ENCODE measurements around the gene KDM6B. TPM values are rescaled to one million over a fixed set of nuclear protein-coding genes. Genes with fewer than 3 reads are reported as not detected.

Gene KDM6B
- total and polyA plus RNA-seq, 9 donors = 9.1 to 80.8 (median 53.5) TPM

DNA sequence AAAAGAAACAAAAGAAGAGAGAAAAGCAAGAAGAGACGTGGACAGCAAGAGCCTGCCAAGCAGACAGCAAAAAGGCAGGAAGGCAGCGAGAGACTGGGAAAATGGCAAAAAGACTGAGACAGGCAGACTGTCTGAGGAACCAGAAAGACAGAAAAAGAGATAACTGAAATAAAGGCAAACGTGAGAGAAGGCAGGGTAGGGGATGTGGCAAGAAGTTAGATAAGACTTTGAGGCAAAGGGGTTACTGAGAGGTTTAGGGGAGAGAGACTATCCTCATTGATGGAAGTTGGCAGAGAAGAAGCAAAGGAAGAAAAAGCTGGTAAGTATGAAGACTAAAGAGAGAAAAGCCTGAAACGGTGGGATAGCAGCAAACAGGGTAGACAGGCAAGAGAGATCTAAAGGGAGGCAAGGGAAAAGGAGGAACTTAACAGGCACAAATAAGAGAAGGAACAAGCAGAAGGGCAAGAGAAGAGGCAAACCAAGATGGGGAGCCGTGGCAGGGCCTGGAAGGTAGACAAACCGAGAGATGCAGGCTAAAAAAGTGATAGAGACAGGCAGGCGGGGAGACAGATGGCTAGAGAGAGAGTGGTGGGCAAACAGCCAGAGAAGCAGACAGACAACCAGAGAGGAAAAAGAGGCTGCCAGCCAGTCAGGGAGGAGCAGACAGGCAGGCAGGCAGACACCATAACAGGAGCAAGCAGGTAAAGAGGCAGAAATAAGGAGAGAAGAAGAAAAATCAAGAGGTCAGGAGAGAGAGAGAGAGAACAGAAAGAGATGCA lies 47.4 kb downstream of the KDM6B start:
- WGBS, 3 donors = 51 to 56% (median 56%) methylated on average over 7 of the region's 7 CpGs
- Histone ChIP-seq H3K27me3 (no peaks in the 10 kb centered on the region), H3K4me1 (ENCODE audit: insufficient read depth) (no peaks in the 10 kb centered on the region), H3K27ac (no peak overlapping the region), H3K36me3 (no peaks in the 10 kb centered on the region), H3K4me3 (no peak overlapping the region), H3K9me3 (no peaks in the 10 kb centered on the region)
- intact Hi-C loops (cut with DNase I) = no loop called here
- TF ChIP-seq, protein P1, sequence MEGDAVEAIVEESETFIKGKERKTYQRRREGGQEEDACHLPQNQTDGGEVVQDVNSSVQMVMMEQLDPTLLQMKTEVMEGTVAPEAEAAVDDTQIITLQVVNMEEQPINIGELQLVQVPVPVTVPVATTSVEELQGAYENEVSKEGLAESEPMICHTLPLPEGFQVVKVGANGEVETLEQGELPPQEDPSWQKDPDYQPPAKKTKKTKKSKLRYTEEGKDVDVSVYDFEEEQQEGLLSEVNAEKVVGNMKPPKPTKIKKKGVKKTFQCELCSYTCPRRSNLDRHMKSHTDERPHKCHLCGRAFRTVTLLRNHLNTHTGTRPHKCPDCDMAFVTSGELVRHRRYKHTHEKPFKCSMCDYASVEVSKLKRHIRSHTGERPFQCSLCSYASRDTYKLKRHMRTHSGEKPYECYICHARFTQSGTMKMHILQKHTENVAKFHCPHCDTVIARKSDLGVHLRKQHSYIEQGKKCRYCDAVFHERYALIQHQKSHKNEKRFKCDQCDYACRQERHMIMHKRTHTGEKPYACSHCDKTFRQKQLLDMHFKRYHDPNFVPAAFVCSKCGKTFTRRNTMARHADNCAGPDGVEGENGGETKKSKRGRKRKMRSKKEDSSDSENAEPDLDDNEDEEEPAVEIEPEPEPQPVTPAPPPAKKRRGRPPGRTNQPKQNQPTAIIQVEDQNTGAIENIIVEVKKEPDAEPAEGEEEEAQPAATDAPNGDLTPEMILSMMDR (IDR thresholded peaks at IDR 0.05) = no peak
- TF ChIP-seq EP300 (IDR thresholded peaks at IDR 0.05) = no peak
- TF ChIP-seq POLR2A (IDR thresholded peaks at IDR 0.05) = no peak
- no peak for DNase-seq

DNA sequence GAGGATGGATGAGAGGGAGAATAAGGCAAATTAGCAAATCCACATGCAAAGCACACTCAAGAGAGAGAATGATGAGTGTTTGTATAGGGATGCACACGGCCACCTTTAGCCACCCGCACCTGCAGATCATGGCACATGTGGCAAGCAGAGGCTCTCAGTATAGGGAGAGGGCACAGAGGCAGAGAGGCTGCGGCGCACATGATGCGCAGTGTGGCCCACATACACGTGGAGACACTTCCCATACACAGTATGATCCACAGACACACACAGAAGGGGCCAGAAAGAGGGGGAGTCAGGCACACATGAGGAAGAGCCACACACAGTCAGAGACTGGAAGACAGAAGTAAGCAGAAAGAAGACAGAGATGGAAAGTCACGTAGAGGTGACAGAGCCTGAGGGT lies 48.1 kb downstream of the KDM6B start:
- H3K27ac ChIP-seq = no peak overlapping the region
- no peaks in the 10 kb centered on the region for H3K9me3 ChIP-seq
- no peaks in the 10 kb centered on the region for H3K4me1 ChIP-seq (ENCODE audit: insufficient read depth)
- TF ChIP-seq, protein P1 (IDR thresholded peaks at IDR 0.05) = no peak
- TF ChIP-seq EP300 (IDR thresholded peaks at IDR 0.05) = no peak
- no peak for TF ChIP-seq POLR2A (IDR thresholded peaks at IDR 0.05)
- DNase-seq = no peak
- intact Hi-C loops (cut with DNase I) = no loop called here
- no peak overlapping the region for H3K4me3 ChIP-seq
- H3K27me3 ChIP-seq = no peaks in the 10 kb centered on the region
- WGBS, 3 donors = 72 to 75% (median 74%) methylated on average over 7 of the region's 7 CpGs
- H3K36me3 ChIP-seq = no peaks in the 10 kb centered on the region

DNA sequence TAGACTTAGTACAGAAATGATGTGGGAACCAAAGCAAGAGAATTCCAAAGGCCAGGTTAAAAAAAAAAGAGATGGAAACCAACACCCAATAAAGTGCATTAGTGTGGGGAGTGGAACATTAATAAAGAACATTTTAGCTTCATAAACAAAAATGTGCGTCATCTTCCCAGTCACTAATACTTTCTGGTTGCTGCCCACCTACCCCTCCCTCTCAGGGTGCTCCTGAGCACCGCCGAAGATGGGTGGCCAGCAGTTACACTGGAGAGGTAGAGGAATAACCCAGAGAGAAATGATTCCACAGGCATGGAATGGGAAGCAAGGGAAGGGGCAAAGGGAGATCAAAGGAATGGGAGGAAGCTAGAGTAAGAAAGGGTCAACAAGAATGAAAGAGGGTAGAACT lies 48.6 kb downstream of the KDM6B start:
- intact Hi-C loops (cut with DNase I) = no loop called here
- peak overlapping the region in 1 of 2 donors; percentile 26 for H3K27ac ChIP-seq
- H3K4me3 ChIP-seq = no peak overlapping the region
- H3K36me3 ChIP-seq = no peaks in the 10 kb centered on the region
- no peak for DNase-seq
- TF ChIP-seq, protein P1 (IDR thresholded peaks at IDR 0.05) = no peak
- TF ChIP-seq POLR2A (IDR thresholded peaks at IDR 0.05) = no peak
- no peak for TF ChIP-seq EP300 (IDR thresholded peaks at IDR 0.05)
- no peaks in the 10 kb centered on the region for H3K9me3 ChIP-seq
- H3K4me1 ChIP-seq (ENCODE audit: insufficient read depth) = no peaks in the 10 kb centered on the region
- no peaks in the 10 kb centered on the region for H3K27me3 ChIP-seq
- 66 to 90% (median 78%) methylated on average over 3 of the region's 3 CpGs for WGBS, 3 donors

Other genes with a start within 250 kb of the KDM6B start
- gene SOX15, start 244.1 kb upstream of the KDM6B start, total RNA-seq = 10 to 100 TPM in 3 of 7 donors, 1 to 10 TPM in 4; 5.0 to 17.3 (median 9.6) TPM
- gene SOX15, start 244.1 kb upstream of the KDM6B start, polyA plus RNA-seq = 10 to 100 TPM in 1 of 2 donors, 1 to 10 TPM in 1; 2.7 to 15.8 TPM
- gene FXR2, start 219.3 kb upstream of the KDM6B start, total RNA-seq = 10 to 100 TPM; 13.8 to 32.3 (median 24.2) TPM
- gene FXR2, start 219.3 kb upstream of the KDM6B start, polyA plus RNA-seq = 10 to 100 TPM; 26.6 to 36.1 TPM
- gene SAT2, start 206.4 kb upstream of the KDM6B start, total RNA-seq = 100 to 1,000 TPM in 6 of 7 donors, 10 to 100 TPM in 1; 89.5 to 195 (median 145) TPM
- gene SAT2, start 206.4 kb upstream of the KDM6B start, polyA plus RNA-seq = 100 to 1,000 TPM; 133 to 235 TPM
- gene SHBG, start 204.1 kb upstream of the KDM6B start, total RNA-seq = 1 to 10 TPM in 4 of 7 donors, under 1 TPM in 3; 0.69 to 1.3 (median 1.1) TPM
- gene SHBG, start 204.1 kb upstream of the KDM6B start, polyA plus RNA-seq = under 1 TPM; 0.63 to 0.67 TPM
- 10 to 100 TPM in 5 of 7 donors, 1 to 10 TPM in 2; 3.6 to 74.5 (median 34.1) TPM for gene ATP1B2, start 183.3 kb upstream of the KDM6B start, total RNA-seq
- gene ATP1B2, start 183.3 kb upstream of the KDM6B start, polyA plus RNA-seq = 10 to 100 TPM; 15.3 to 35.1 TPM
- gene TP53, start 146.7 kb upstream of the KDM6B start, total RNA-seq = 100 to 1,000 TPM in 1 of 7 donors, 10 to 100 TPM in 6; 16.3 to 124 (median 73.5) TPM
- 10 to 100 TPM; 29.7 to 43.7 TPM for gene TP53, start 146.7 kb upstream of the KDM6B start, polyA plus RNA-seq
- gene WRAP53, start 145.7 kb upstream of the KDM6B start, total RNA-seq = 10 to 100 TPM in 1 of 7 donors, 1 to 10 TPM in 6; 1.1 to 10.1 (median 6.9) TPM
- 1 to 10 TPM; 4.3 to 6.1 TPM for gene WRAP53, start 145.7 kb upstream of the KDM6B start, polyA plus RNA-seq
- gene EFNB3, start 129.0 kb upstream of the KDM6B start, total RNA-seq = 10 to 100 TPM in 1 of 7 donors, 1 to 10 TPM in 6; 1.6 to 11.7 (median 3.3) TPM
- 1 to 10 TPM; 5.1 to 5.9 TPM for gene EFNB3, start 129.0 kb upstream of the KDM6B start, polyA plus RNA-seq
- 10 to 100 TPM in 1 of 7 donors, 1 to 10 TPM in 5, under 1 TPM in 1; 0.88 to 10.3 (median 2.7) TPM for gene DNAH2, start 116.5 kb upstream of the KDM6B start, total RNA-seq
- 1 to 10 TPM; 1.0 to 2.5 TPM for gene DNAH2, start 116.5 kb upstream of the KDM6B start, polyA plus RNA-seq
- gene TMEM88, start 20.8 kb downstream of the KDM6B start, total RNA-seq = 10 to 100 TPM in 3 of 7 donors, 1 to 10 TPM in 4; 2.1 to 11.9 (median 8.2) TPM
- 10 to 100 TPM in 1 of 2 donors, 1 to 10 TPM in 1; 5.5 to 17.8 TPM for gene TMEM88, start 20.8 kb downstream of the KDM6B start, polyA plus RNA-seq
- gene NAA38, start 23.3 kb downstream of the KDM6B start, total RNA-seq = 10 to 100 TPM; 46.4 to 82.8 (median 54.6) TPM
- 10 to 100 TPM in 1 of 2 donors, 1 to 10 TPM in 1; 4.6 to 59.1 TPM for gene NAA38, start 23.3 kb downstream of the KDM6B start, polyA plus RNA-seq
- 10 to 100 TPM in 6 of 7 donors, 1 to 10 TPM in 1; 7.0 to 18.8 (median 16.1) TPM for gene CYB5D1, start 23.8 kb downstream of the KDM6B start, total RNA-seq
- gene CYB5D1, start 23.8 kb downstream of the KDM6B start, polyA plus RNA-seq = 10 to 100 TPM; 10.8 to 22.2 TPM
- 100 to 1,000 TPM in 4 of 7 donors, 10 to 100 TPM in 3; 65.7 to 145 (median 114) TPM for gene CHD3, start 54.6 kb downstream of the KDM6B start, total RNA-seq
- 100 to 1,000 TPM in 1 of 2 donors, 10 to 100 TPM in 1; 87.2 to 100 TPM for gene CHD3, start 54.6 kb downstream of the KDM6B start, polyA plus RNA-seq
- gene RNF227, start 82.1 kb downstream of the KDM6B start, total RNA-seq = 10 to 100 TPM in 1 of 7 donors, 1 to 10 TPM in 6; 2.7 to 16.5 (median 5.2) TPM
- gene RNF227, start 82.1 kb downstream of the KDM6B start, polyA plus RNA-seq = 1 to 10 TPM; 4.3 to 8.6 TPM
- 1 to 10 TPM in 5 of 7 donors, under 1 TPM in 2; 0.48 to 5.9 (median 2.2) TPM for gene KCNAB3, start 95.6 kb downstream of the KDM6B start, total RNA-seq
- gene KCNAB3, start 95.6 kb downstream of the KDM6B start, polyA plus RNA-seq = 1 to 10 TPM; 1.9 to 3.9 TPM
- gene TRAPPC1, start 97.7 kb downstream of the KDM6B start, total RNA-seq = 10 to 100 TPM; 27.5 to 94.3 (median 74.0) TPM
- gene TRAPPC1, start 97.7 kb downstream of the KDM6B start, polyA plus RNA-seq = 100 to 1,000 TPM in 1 of 2 donors, 10 to 100 TPM in 1; 77.5 to 238 TPM
- gene CNTROB, start 98.0 kb downstream of the KDM6B start, total RNA-seq = 10 to 100 TPM; 15.0 to 27.3 (median 25.9) TPM
- gene CNTROB, start 98.0 kb downstream of the KDM6B start, polyA plus RNA-seq = 10 to 100 TPM; 24.3 to 25.3 TPM
- gene GUCY2D, start 168.4 kb downstream of the KDM6B start, total RNA-seq = under 1 TPM in 2 of 7 donors, not detected in 5; 0.05 to 0.42 TPM
- gene GUCY2D, start 168.4 kb downstream of the KDM6B start, polyA plus RNA-seq = under 1 TPM in 1 of 2 donors, not detected in 1; 0.10 TPM
- gene ALOX15B, start 204.8 kb downstream of the KDM6B start, total RNA-seq = 10 to 100 TPM in 1 of 7 donors, 1 to 10 TPM in 1, under 1 TPM in 4, not detected in 1; 0.23 to 14.9 (median 0.78) TPM
- gene ALOX15B, start 204.8 kb downstream of the KDM6B start, polyA plus RNA-seq = under 1 TPM; 0.25 to 0.88 TPM